ENCODE measurements around the gene TSEN2.

DNA sequence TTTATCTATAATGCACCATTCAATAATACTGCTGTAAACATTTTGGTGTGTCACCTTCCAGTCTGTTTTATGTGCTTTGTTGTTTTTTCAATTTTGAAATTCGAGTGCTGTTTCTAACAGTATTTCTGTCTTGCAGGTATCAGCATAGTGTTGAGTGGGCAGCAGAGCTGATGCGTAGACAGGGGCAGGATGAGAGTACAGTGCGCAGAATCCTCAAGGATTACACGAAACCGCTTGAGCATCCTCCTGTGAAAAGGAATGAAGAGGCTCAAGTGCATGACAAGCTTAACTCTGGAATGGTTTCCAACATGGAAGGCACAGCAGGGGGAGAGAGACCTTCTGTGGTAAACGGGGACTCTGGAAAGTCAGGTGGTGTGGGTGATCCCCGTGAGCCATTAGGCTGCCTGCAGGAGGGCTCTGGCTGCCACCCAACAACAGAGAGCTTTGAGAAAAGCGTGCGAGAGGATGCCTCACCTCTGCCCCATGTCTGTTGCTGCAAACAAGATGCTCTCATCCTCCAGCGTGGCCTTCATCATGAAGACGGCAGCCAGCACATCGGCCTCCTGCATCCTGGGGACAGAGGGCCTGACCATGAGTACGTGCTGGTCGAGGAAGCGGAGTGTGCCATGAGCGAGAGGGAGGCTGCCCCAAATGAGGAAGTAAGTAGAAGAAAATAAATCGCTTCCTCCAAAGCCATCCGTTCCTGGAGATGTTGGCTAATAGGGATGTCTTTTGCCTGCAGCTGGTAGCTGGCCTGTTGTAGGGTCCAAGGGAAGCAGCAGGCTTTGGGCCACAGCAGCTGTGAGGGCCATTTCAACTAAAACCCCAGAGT is 19.1 kb downstream of the TSEN2 start:
- TF ChIP-seq CTCF (IDR thresholded peaks at IDR 0.05): no peak
- TF ChIP-seq POLR2AphosphoS5 (IDR thresholded peaks at IDR 0.05): no peak
- TF ChIP-seq EP300 (IDR thresholded peaks at IDR 0.05; ENCODE audit: low read depth): no peak
- no peak for TF ChIP-seq POLR2A (IDR thresholded peaks at IDR 0.05)

Measured in transverse colon (tissue), 4 donors.